ENCODE data around the gene ARHGAP9.
"Not testable (repeated sequence)": the region's sequence is repeated elsewhere in the genome, so short reads cannot be mapped to it uniquely, and the experiment has no call there.

Gene ARHGAP9

GRCh38 chr12:57459055-57459749, 20.5 kb downstream of the ARHGAP9 start:
- peak; percentile 81 to 87 for DNase-seq (ENCODE audit: low read depth in 1 of 2, low spot score in 1 of 2)

- DNase-seq (ENCODE audit: low read depth in 1 of 2, low spot score in 1 of 2) = no peak
These were observed 21.0 kb downstream of the ARHGAP9 start for GRCh38 chr12:57458665-57459054.

GRCh38 chr12:57456737-57457490, 22.8 kb downstream of the ARHGAP9 start:
- DNase-seq (ENCODE audit: low read depth in 1 of 2, low spot score in 1 of 2) = no peak

- no peak for DNase-seq (ENCODE audit: low read depth in 1 of 2, low spot score in 1 of 2)
These were observed 23.4 kb downstream of the ARHGAP9 start for GRCh38 chr12:57456145-57456700.

- no peak for DNase-seq (ENCODE audit: low read depth in 1 of 2, low spot score in 1 of 2)
These were observed 24.1 kb downstream of the ARHGAP9 start for GRCh38 chr12:57455374-57456144.

GRCh38 chr12:57454566-57455373, 24.9 kb downstream of the ARHGAP9 start, which contains the start of gene INHBE:
TSS of gene INHBE (plus strand) at chr12:57455307. CDS start at chr12:57455537, 230 bp downstream.
- no peak for DNase-seq (ENCODE audit: low read depth in 1 of 2, low spot score in 1 of 2)

GRCh38 chr12:57454213-57454565, 25.5 kb downstream of the ARHGAP9 start:
- no peak for DNase-seq (ENCODE audit: low read depth in 1 of 2, low spot score in 1 of 2)

- peak in 1 of 2 donors; percentile 41 for DNase-seq (ENCODE audit: low read depth in 1 of 2, low spot score in 1 of 2)
These were observed 26.6 kb downstream of the ARHGAP9 start for GRCh38 chr12:57452937-57453509.

GRCh38 chr12:57452181-57452936, 27.3 kb downstream of the ARHGAP9 start:
- DNase-seq (ENCODE audit: low read depth in 1 of 2, low spot score in 1 of 2) = no peak

- no peak for DNase-seq (ENCODE audit: low read depth in 1 of 2, low spot score in 1 of 2)
These were observed 28.4 kb downstream of the ARHGAP9 start for GRCh38 chr12:57451233-57451778.

- no peak for DNase-seq (ENCODE audit: low read depth in 1 of 2, low spot score in 1 of 2)
These were observed 29.6 kb downstream of the ARHGAP9 start for GRCh38 chr12:57450057-57450456.

- no peak for DNase-seq (ENCODE audit: low read depth in 1 of 2, low spot score in 1 of 2)
These were observed 30.3 kb downstream of the ARHGAP9 start for GRCh38 chr12:57449375-57449774.

- DNase-seq (ENCODE audit: low read depth in 1 of 2, low spot score in 1 of 2) = no peak
These were observed 31.0 kb downstream of the ARHGAP9 start for GRCh38 chr12:57448669-57449068.

- no peak for DNase-seq (ENCODE audit: low read depth in 1 of 2, low spot score in 1 of 2)
These were observed 33.2 kb downstream of the ARHGAP9 start for GRCh38 chr12:57446292-57446960.

GRCh38 chr12:57444744-57445143, 34.9 kb downstream of the ARHGAP9 start:
- no peak for DNase-seq (ENCODE audit: low read depth in 1 of 2, low spot score in 1 of 2)

GRCh38 chr12:57444337-57444736, 35.3 kb downstream of the ARHGAP9 start:
- DNase-seq (ENCODE audit: low read depth in 1 of 2, low spot score in 1 of 2) = not testable (repeated sequence)

- no peak for DNase-seq (ENCODE audit: low read depth in 1 of 2, low spot score in 1 of 2)
These were observed 37.7 kb downstream of the ARHGAP9 start for GRCh38 chr12:57441846-57442427.

GRCh38 chr12:57441393-57441792, 38.3 kb downstream of the ARHGAP9 start:
- DNase-seq (ENCODE audit: low read depth in 1 of 2, low spot score in 1 of 2) = not testable (repeated sequence)

Measured in stimulated activated CD4-positive, alpha-beta T cell treated with anti-CD3 and anti-CD28 coated beads, Interleukin-15, amount 100 ng/mL, for 1 hour (primary cell).